Right ventricle myocardium superior (tissue), 1 donor: ENCODE measurements around the gene PAN3. TPM values are rescaled to one million over a fixed set of nuclear protein-coding genes. Genes with fewer than 3 reads are reported as not detected.

Experiments
- ATAC-seq: fragments of 200-7000 bp; cut with Tn5 transposase; one replicate; pipeline ENCODE4 v1.9.1; 2020; ENCODE audit warnings: mild to moderate bottlenecking; ENCODE audit not compliant: poor library complexity
- DNase-seq: peaks from one replicate; pipeline ENCODE4 v3.0.0-alpha.2; 2020
- intact Hi-C: fragments of 100-400 bp; cut with DNase I; formaldehyde crosslinking; loops from one replicate; pipeline ENCODE4 v1.11.2; 2022
- total RNA-seq: library from RNA; stranded (reverse); fragmentation: NEBNext Ultra II Directional; extraction: Animal tissue kit (Norgen Biotek cat#: 25700); gene quantifications from one replicate; pipeline ENCODE4 v1.2.1, GENCODE V29; 2021
- donor health status: DM: no; HTN: yes; CAD: no; lungs with severe emphysema.

PAN3 gene
- total RNA-seq, 1 donor from 2014 or later, result 8.1 TPM

GRCh38 chr13:28185256-28185655 is 46.9 kb downstream of the PAN3 start:
- DNase-seq (no peak), ATAC-seq (no peak)
- intact Hi-C loops, result no loop called here

DNA sequence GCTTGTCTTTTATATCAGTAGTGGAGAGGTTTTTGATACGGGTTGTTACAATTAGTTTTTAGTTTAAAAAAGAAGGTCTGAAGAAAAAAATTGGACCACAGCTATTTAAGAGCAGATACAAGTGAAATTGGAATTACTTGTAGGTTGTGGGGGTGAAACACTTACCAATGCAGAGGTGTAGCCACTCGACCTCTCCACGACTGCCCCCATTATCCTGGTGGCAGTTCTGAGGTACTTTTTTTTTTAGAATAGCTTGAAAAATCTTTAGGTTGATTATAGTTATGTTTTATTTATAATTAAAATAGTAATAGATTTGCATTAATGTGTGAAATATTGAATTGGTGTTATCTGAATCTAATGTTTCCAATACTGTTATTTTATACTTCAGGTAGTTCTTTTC is 60.7 kb downstream of the PAN3 start:
- no peak for DNase-seq
- intact Hi-C loops, result no loop called here
- no peak for ATAC-seq

- DNase-seq (no peak), ATAC-seq (no peak)
- intact Hi-C loops, result no loop called here
Measured at GRCh38 chr13:28204043-28204442, 65.7 kb downstream of the PAN3 start.

DNA sequence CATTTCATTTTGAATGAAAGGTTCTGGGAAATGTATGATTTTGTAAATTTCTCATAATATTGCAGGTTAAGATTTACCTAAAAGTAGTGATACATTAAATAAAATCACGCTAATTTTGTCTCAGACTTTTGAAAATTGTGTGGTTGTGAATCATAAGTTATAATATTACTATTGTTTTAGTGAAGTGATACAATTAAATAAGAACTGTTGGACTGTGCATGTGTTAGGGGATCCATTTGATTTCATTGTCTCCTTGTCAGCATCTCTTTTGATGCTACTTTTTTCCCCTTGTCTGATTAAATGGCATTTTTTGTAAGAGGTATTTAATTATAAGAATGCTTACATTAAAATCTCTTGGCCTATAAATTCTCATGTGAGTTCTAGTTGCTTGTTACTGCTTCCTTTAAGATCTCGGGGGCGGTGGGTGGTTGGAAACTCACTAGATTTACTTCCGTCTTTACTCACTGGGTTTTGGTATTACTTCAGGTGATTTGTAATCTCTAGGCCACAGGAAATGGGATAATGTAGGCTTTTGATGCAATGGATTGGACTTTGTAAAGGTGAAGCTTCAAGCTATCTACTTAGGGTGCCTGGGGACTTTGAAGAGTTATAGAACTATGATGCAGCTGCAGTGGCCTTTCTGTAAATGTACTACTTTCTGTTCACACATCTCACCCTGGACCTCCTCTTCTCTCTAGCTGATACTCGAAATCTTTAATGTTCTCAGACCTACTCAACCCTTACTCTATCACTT is 66.5 kb downstream of the PAN3 start:
- no peak for ATAC-seq
- DNase-seq, result no peak
- intact Hi-C loops, result no loop called here

DNA sequence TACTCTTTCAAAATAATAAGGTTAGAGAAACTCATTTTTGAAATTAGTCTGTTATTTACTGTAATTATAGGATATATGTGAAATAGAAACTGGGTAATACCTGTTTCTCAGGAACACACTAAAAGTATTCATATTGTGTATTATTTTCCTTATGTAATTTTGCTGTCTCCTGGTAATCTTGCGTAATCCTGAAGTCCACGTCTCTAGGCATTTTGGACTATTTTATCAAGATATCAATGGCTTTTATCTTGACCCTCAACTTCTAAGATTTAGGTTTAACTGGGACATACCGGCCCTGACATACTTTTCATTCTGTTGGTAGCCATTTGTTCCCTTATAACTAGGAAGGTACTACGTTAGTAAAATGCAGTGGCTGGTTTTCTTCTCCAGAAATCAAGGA is 80.3 kb downstream of the PAN3 start:
- ATAC-seq (no peak), DNase-seq (no peak)
- intact Hi-C loops, result no loop called here

GRCh38 chr13:28219408-28220099 is 81.2 kb downstream of the PAN3 start:
- intact Hi-C loops, result no loop called here
- no peak for DNase-seq
- ATAC-seq, result no peak

DNA sequence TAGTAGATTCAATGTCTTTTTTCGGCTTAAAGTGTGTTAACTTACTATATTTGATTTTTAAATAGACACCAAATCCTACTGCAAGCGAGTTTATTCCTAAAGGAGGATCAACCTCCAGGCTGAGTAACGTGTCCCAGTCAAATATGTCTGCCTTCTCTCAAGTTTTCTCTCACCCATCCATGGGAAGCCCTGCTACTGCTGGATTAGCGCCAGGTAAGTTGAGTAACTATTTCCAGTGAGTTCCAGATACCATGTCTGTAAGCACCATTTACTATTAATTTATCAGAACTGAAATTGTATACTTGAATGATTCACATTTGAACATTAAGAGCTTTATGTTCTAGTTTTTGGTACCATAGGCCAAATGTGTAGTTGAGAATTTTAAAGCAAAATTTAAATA is 81.8 kb downstream of the PAN3 start:
- no peak for ATAC-seq
- DNase-seq, result no peak
- intact Hi-C loops, result no loop called here

- intact Hi-C loops, result no loop called here
- DNase-seq (no peak), ATAC-seq (no peak)
Measured at GRCh38 chr13:28229522-28230411, 91.4 kb downstream of the PAN3 start.

GRCh38 chr13:28231642-28232041 is 93.3 kb downstream of the PAN3 start:
- intact Hi-C loops, result no loop called here
- DNase-seq (no peak), ATAC-seq (no peak)

GRCh38 chr13:28237944-28238343 is 99.6 kb downstream of the PAN3 start:
- DNase-seq, result no peak
- no peak for ATAC-seq
- intact Hi-C loops, result no loop called here

- intact Hi-C loops, result no loop called here
- peak; percentile 62 for ATAC-seq
- DNase-seq, result no peak
Measured at GRCh38 chr13:28239374-28239773, 101.0 kb downstream of the PAN3 start.

DNA sequence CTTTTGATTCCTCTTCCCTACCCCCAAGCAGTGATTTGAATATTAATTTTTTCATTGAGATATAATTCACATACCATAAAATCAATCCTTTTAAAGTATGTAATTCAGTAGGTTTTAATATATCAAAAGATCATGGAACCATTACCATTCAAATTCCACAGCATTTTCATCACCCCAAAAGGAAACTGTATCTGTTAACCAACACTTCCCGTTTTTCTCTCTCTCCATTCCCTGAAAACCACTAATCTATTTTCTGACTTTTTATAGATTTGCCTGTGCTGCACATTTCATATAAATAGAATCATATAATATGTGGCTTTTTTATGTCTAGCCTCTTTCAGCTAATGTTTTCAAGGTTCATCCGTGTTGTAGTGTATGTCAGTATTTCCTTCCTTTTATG is 107.1 kb downstream of the PAN3 start:
- no peak for ATAC-seq
- no peak for DNase-seq
- intact Hi-C loops, result no loop called here

- intact Hi-C loops, result no loop called here
- no peak for DNase-seq
- no peak for ATAC-seq
Measured at GRCh38 chr13:28246891-28247290, 108.5 kb downstream of the PAN3 start.

GRCh38 chr13:28248080-28248479 is 109.7 kb downstream of the PAN3 start:
- intact Hi-C loops, result no loop called here
- ATAC-seq, result no peak
- no peak for DNase-seq

DNA sequence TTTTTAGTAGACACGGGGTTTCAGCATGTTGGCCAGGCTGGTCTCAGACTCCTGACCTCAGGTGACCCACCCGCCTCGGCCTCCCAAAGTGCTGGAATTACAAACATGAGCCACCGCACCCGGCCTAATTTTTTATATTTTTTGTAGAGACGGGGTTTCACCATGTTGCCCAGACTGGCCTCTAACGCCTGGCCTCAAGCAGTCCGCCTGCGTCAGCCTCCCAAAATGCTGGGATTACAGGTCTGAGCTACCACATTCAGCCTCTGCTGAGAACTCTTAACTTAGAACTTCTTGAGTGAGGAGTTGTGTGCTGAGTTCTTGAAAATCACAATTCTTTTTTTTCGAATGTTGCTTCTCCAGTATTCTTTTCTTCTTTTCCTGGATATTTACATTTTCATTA is 112.2 kb downstream of the PAN3 start:
- DNase-seq, result no peak
- no peak for ATAC-seq
- intact Hi-C loops, result no loop called here

DNA sequence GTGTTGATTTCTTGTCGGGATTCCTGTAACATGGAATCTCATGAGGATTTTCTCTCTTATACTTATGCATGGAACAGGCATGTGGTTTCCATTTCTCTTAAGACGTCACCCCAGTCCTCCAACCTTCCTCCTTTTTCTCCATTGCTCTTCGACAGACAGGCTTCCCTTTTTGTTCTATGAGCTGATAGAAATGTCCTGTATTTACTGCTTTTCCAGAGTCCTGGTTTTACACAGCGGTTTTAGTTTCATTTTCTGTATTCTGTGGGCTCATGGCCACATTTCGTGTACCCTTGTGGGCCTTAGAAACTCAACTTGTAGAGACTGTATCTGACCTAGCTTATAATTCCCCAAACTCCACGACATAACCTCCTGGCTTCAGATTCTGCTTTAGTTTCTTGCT is 113.1 kb downstream of the PAN3 start:
- ATAC-seq, result no peak
- intact Hi-C loops, result no loop called here
- DNase-seq, result no peak

GRCh38 chr13:28252547-28252946 is 114.2 kb downstream of the PAN3 start:
- no peak for DNase-seq
- intact Hi-C loops, result no loop called here
- ATAC-seq, result no peak

GRCh38 chr13:28257305-28257704 is 119.0 kb downstream of the PAN3 start:
- no peak for DNase-seq
- intact Hi-C loops, result no loop called here
- ATAC-seq, result no peak

- DNase-seq, result no peak
- intact Hi-C loops, result no loop called here
- ATAC-seq, result no peak
Measured at GRCh38 chr13:28258417-28258816, 120.1 kb downstream of the PAN3 start.

DNA sequence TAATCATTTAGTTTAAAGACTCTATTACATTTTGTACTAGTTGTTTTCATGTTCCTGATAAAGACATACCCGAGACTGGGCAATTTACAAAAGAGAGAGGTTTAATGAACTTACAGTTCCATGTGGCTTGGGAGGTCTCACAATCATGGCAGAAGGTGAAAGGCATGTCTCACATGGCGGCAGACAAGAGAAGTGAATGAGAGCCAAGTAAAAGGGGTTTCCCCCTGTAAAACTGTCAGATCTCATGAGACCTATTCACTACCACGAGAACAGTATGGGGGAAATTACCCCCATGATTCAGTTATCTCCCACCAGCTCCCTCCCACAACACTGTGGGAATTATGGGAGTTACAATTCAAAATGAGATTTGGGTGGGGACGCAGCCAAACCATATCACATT is 129.2 kb downstream of the PAN3 start:
- intact Hi-C loops, result no loop called here
- DNase-seq (no peak), ATAC-seq (no peak)
